Mammary epithelial cell (primary cell): Measurements from ENCODE around the gene FBXL7.

ENCODE experiments used
- CTCF ChIP-seq, 2 donors: IDR thresholded peaks in 1 of 2; conservative IDR thresholded peaks in 1 of 2; 2 replicates each; pipeline ENCODE4 v1.5.1; 2011 to 2012; ENCODE audit warnings: inconsistent platforms in 2 of 2, low read length in 2 of 2, mild to moderate bottlenecking in 2 of 2, control low read depth in 1 of 2, low read depth in 1 of 2; ENCODE audit not compliant: insufficient read depth in 1 of 2; ENCODE audit errors: extremely low read depth in 1 of 2
- EZH2 ChIP-seq: IDR thresholded peaks from 2 replicates; pipeline ENCODE4 v1.6.1; 2012; ENCODE audit warnings: low read length, inconsistent platforms, borderline replicate concordance

DNA sequence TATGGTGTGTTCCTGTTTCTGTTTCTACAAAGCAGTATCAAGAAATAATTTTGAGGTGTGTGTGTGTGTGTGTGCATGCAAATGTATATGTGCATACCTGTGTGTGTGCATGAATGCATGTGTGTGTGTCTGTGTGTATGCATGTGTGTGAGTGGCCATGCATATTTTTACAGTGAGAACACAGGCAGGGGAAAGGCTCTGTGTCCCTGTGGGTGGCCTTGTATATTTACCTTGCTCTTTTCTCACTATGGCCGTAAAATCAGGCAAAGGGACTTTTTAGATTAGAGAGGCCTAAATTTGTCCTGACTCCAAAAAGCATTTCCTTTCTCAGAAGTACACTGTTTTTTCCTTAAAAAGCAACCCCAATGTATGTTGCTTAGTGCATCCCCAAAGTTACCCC lies 386.2 kb downstream of the FBXL7 start:
- no peak for TF ChIP-seq EZH2
- TF ChIP-seq CTCF (conservative IDR thresholded peaks at IDR 0.05 in 1 of 2, IDR thresholded peaks at IDR 0.05 in 1 of 2; ENCODE audit: extremely low read depth in 1 of 2, insufficient read depth in 1 of 2, low read depth in 1 of 2, low read length in 2 of 2) = no peak
